GM19023 (cell line): Measurements from ENCODE around the gene PUM2.
A peak's percentile ranks its signal among the peaks of the same experiment; 100 is the strongest.
"Not testable (repeated sequence)": the region's sequence is repeated elsewhere in the genome, so short reads cannot be mapped to it uniquely, and the experiment has no call there.

ENCODE experiments used
- ATAC-seq: cut with Tn5 transposase; IDR thresholded peaks from one replicate; pipeline ENCODE4 v1.9.1; 2021; ENCODE audit warnings: mild to moderate bottlenecking, moderate library complexity; ENCODE audit not compliant: unreplicated experiment

PUM2 gene

DNA sequence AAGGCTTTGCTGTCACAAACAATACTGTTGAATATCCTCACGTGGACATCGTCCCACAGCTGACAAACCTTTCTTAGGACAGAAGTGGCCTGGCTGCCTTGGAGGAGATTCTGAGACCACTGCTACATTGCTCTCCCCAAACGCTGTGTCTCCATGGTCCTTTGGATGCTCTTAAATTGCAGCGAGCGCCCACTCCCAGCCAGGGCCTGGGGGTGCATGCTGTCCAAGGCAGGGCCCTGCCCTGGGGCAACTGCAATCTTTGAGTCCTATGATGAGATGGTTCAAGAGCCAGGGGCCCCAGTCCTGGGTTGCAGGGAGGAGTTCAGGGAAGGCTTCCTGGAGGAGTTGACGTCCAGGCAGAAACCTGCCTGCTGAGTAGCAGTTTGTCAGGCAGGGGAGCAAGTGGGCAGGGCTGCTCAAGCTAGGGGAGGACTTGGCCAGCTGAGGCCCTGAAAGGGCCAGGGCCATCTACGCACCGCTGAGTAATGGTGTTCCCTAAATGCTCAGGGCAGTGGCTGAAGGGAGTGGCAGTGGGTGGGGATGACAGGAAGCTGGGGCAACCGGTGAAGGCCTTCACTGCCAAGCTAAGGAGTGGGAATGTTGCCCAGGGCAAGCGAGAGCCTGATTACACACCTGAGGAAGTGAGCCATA, 114.9 kb downstream of the PUM2 start:
- ATAC-seq, result no peak

DNA sequence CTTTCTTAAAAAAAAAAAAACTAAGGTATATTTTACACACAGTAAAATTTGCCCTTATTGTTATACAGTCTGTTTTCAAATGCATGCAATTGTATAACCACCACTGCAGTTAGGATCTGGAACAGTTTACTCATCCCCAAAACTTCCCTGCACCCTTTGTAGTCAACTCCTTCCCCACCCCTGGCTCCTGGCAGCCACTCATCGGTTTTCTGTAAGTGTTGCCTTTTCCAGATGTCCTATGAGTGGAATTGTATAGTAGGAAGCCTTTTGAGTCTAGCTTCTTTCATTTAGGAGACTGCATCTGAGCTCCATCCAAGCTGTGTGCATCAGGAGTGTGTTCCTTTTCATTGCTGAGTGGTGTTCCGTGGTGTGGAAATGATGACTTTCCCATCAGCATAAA, 116.0 kb downstream of the PUM2 start:
- not testable (repeated sequence) for ATAC-seq

DNA sequence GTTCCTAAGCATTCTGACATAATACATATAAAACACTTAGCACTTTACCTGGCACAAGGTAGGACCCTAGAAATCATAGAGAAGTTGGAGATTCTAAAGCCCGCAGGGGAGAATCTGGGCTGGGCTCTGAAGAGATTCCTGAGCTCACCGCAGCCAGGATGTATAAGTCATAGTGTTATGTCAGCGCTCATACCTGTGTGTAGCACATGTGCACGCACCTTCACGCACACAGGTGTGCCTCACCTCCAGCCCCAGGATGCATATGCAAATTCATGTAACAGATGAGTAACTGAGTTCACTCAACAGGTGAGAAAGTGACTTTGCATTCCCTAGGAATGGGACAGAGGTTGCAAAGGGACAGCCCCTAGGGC, 117.8 kb downstream of the PUM2 start:
- ATAC-seq, result no peak

DNA sequence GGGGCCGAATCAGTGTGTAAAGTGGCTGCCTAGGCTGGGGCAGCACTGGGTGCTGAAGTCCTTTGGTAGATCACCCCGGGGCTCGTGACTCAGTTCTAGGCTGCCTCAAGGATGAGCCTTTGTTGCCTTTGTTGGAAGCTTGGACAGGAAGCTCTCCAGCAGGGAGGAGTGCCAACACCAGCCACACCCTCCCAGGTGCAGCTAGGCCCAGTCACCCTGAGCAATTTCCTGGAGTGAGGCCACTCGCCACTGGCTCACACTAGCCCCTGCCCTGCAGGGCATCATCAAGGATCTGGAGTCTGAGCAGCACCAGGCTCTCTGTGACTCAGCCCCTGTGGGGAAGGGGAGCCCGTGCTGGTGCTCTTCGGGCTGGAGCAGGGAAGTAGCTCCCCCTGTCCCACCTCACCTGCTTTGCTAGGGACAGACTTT, 119.0 kb downstream of the PUM2 start:
- ATAC-seq, result no peak

DNA sequence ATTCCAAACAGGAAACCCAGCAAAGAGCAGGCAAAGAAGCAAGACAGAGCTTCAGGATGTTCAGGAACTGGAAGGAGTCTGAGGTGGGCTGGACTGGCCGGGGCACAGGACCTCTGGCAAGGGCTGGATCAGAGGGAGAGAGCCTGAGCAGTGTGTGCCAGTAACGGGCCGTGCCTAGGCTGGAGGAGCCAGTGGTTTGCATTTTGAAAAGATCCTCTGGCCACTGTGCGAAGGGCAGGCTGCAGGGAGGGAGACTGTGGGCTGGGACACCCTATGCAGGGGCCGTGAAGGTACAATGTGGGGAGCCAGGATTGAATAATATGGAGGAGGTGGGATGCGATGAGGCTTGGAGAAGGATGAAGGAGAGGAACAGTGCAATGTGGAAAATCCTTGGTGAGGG, 119.5 kb downstream of the PUM2 start:
- no peak for ATAC-seq

DNA sequence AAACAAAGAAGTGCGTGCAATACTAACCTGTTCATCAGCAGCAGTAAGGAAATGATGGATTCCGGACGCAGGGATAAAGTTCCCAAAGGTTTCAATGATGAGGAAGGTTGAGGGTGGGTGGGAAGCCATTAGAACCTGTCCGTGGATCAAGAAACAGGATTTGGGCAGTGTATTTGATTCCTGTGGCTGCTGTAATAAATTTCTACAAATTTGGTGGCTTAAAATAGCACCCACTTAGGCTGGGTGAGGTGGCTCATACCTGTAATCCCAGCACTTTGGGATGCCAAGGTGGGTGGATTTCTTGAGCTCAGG, 120.6 kb downstream of the PUM2 start:
- ATAC-seq, result no peak

DNA sequence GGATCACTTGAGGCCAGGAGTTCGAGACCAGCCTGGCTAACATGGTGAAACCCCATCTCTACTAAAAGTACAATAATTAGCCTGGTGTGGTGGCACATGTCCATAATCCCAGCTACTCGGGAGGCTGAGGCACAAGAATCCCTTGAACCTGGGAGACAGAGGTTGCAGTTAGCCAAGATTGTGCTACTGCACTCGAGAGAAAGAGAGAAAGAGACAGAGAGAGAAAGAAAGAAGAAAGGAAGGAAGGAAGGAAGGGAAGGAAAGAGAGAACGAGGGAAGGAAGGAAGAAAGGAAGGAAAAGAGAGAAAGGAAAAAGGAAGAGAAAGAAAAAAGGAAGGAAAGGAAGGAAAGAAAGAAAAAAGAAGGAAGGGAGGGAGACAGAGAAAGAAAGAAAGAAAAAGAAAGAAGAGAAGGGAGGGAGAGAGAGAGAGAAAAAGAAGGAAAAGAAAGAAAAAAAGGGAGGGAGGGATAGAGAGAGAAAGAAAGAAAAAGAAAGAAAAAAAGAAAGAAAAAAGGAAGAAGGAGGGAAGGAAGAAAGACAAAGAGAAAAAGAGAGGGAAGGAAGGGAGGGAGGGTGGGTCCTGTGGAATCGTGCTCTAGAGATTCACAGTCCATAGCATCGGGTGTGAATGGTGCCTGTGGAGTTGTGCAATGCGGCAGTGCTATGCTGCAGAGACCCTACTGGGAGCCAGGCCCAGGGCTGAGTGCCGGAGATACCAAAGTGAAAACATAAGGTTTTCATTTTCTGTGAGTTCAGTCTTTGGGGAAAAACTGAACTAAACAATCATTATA, 121.1 kb downstream of the PUM2 start:
- no peak for ATAC-seq

DNA sequence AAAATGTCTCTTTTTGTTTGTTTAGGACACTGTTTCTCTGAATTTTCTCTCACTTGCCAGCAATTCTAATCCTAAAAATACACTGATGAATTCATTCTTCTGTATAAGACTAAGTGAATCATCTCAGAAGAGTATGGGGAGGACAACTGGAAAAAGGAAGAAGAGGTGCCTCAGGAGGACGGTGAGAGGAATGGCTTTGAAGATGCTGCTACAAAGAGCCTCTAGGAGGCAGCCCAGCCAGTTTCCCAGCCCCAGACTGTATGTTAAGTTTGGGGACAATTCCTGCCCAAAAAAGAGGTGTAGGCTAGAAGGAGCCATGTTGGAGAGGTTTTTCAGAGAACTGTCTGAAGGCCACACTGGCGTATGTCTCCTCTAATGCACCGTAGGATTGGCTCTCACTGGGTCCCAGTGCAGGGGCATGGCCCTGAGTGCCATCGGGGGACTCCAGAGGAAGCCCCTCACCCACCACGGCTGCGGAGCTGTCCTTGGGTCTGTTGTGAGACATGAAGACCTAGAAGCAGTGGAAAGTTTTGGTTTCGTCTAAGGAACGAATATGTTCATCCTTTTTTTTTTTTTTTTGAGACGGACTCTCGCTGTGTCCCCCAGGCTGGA, 122.6 kb downstream of the PUM2 start:
- no peak for ATAC-seq

DNA sequence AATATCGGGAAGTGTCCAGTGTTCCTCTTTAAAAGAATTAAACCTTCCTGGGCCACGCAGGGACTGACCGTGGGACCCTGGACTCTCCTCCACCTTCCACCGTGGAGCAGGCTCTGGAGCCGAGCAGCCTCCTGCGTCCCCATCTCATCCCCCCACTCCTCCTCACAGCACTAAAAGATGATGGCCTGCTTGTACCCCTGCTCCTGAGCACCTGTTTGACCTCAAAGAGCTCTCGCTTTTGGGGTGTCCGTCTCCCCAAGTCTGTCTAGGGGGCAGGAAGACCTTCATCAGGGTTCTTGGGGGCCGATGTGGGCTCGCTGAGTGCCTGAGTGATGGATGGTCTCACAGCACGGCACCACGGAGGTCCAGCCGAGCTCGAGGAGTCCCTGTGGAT, 124.5 kb downstream of the PUM2 start:
- no peak for ATAC-seq

DNA sequence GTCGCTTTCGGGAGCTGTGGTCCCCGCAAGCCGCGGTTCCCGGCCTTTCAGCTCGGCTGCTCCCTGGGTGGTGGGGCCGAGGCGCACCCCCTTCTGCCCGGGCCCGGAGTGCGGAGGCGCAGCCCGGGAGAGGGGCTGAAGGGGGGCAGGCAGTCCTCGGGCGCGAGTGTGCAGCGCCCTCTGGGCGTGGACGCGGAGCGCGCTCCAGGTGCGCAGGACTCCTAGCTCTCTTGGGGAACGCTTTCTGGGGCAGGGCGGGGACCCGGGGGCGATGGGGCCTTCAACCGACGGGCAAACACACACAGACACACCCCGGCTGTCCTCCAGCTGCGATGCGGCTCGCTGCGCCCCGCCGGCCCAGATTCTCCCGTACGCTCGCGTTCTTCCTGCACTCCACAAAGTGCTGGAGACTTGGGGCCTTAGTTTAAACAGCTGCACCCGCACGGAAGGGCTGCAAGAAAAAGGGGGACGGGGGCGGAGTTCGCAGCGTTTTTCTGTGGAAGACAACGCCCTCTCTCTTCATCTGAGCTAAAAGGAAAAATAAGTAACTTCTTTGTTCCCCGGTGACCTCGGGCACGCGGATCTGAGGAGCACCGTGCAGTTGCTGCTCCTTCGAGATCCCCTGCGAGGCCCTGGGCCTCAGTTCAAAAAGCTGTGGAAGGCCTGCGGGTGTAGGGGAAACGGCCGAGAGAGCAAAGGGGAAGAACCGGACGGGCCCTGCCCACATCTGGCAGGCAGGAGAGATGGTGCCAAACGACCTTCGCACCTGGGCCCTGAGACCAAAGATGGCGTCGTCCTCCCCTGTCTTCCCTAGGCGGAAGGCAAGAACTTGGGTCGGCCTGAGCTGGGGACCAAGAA, 125.1 kb downstream of the PUM2 start:
- peak; percentile 67 for ATAC-seq

DNA sequence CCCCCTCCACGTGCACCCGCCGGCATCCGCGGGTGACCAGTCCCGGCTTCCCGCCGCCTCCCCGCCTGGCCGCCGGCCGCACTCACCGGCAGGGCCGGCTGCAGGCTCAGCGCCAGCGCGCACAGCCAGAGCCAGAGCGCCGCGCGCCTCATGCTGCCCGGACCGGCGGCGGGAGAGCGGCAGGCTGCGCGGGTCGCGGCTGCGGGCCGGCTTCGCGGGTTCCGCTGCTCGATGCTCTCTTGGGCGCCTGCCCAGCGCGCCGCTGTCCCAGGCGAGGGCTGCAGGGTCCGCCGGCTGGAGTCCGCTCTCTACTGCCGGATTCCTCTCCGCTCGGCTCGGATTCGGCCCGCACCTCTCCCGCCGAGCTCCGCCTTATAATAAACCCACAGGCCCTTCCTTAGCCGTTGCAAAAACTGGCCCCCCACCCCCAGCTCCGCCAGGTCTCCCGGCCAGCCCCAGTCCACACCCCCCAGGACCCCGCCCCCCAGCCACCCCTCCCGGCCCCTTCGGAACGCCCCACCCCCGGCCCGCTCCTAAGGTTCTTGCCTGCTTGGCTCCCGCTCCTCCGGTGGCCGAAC, 125.8 kb downstream of the PUM2 start, which contains the start of gene SDC1:
SDC1 (minus strand) TSS at position 415 of the 578 bp plus-strand sequence; CDS start at position 152, 263 bp downstream.
- peak; percentile 23 for ATAC-seq

DNA sequence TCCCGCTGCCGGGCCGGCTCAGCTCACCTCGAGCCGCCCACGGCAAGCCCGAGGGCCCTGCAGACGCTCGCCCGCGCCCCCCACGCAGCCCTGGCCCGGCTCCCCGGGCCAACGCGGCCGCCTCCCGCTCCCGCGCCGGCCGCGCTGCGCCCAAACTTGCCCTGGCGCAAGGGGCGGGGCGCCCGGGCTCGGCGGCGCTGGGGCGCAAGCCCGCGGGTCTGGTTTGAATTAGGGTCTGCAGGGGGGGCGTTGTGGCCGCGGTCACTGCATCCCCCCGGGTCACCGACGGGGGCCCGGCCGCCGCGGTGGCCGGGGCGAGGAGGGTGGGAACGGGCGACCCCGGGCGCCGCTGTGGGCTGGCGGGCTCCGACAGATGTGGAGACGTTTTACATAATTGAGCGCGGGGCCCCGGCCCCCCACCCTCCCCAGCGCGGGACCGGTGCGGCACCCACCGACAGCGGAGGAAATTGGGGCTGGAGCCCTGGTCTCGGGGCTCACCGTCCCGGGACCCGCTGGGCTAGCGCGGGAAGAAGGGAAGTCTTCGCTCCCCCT, 126.4 kb downstream of the PUM2 start:
- peak; percentile 21 for ATAC-seq

DNA sequence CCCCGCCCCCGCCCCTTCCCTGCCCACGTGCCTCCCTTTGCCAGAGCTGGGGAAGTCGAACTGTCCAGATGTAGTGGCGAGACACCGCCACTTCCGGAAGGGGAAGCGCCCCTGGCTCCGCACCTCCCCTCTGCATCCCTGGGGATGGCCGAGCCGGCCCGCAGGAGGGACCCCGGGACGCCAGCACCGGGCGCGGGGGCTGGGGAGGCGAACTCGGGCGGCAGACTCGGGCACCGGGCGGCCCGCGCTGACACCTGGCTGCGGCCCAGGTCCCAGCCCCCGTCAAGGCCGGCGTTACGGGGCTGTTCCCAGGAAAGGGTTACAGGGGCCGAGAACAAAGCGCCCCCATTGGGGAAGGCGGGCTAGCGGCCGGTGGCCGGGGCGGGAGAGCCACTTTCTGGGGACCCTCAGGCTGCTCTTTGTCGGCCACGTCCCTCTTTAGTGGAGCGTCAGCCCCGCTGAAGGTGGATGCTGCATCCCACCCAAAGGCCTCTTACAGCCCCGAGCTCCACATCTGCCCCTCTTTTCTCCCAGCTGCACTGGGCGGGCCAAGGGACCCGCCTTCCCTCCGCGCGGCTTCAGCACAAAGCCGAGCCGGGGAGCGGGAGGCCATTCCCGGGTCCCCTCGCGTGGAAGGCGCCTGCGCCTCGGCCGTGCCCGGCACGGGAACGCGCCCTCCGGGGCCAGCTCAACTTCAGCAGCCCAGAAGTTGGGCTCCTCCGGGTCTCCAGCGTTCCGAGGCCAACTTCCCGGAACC, 127.1 kb downstream of the PUM2 start:
- peak; percentile 22 for ATAC-seq

DNA sequence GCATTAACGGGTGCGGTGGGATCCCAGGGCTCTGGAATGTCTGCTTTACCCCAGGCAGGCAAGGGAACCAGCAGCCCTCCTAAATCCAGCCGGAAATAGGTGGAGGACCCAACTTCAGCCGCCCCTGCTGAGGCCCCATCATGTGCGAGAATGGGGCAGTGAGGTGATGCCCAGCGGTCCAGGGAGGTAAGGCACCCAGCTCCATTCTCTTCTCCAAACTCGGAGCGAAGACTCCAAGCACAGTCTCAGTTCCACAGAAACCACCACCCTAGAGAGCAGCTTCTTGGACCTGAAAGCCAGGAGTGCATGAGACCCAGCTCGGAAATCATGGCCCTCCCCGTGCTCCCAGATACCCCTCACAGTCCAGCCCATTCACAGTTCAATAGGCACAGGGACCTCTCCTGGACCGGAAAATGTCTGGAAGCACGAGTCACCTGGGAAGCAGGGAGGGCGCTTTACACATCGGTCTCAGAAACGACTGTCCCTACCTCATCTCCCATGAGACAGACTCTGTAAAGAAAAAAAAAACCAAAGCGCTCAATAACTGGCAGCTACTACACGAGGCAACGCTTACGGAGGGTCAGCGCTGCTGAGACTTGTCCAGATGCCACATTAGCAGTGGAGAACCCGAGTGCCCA, 127.8 kb downstream of the PUM2 start:
- ATAC-seq, result no peak

DNA sequence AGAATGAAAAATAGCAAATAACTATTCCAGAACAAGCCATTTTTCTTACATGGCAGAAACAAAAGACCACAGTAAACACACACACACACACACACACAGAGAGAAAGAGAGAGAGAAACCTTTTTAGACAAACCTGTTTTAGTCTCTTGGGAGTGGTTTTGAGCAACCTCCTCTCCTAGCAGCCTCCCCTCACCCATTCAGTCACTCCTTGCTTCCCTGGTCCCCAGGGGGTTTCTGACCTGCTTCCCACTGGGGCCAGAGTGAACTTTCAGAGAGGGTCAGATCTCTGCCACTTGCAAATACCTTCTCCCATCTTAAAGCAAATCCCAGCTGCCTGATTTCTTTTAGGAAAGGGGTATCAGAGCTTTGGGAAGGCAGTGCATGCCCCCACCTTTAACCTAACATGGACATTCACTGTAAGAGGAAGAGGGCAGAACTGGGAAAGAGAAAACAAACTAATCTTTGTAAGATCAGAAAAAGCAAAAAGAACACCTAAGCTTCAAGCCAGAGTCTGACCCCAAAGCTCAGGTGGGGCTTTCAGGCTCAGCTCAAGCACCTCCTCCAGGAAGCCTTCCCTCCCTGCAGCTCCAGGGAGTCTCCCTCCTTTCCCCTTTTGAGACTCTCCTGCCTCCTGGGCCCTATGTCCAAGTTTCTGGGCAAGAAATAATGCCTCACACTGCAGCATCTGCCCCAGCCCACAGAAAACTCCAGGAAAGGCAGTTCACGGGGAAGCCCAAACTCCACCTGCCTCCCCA, 128.5 kb downstream of the PUM2 start:
- ATAC-seq, result no peak

DNA sequence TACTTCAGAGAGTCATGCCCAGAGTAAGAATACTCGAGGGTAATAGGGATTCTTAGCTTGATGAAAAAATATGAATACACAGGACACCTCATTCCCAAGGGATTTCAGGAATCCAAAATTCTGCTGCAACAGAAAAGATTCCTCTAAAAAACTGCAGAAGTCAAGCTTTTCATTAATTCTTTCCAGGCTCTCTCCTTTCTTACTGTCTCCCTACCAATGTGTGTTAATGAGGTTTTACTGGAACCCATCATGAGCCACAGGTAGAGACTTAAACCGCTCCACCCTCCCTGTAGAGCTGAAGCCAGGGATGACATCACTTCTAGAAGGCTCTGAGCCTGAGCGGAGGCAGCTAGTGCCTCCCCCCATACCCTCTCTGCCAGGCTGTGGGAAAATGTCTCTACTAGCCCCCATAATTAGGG, 129.1 kb downstream of the PUM2 start:
- ATAC-seq, result no peak

DNA sequence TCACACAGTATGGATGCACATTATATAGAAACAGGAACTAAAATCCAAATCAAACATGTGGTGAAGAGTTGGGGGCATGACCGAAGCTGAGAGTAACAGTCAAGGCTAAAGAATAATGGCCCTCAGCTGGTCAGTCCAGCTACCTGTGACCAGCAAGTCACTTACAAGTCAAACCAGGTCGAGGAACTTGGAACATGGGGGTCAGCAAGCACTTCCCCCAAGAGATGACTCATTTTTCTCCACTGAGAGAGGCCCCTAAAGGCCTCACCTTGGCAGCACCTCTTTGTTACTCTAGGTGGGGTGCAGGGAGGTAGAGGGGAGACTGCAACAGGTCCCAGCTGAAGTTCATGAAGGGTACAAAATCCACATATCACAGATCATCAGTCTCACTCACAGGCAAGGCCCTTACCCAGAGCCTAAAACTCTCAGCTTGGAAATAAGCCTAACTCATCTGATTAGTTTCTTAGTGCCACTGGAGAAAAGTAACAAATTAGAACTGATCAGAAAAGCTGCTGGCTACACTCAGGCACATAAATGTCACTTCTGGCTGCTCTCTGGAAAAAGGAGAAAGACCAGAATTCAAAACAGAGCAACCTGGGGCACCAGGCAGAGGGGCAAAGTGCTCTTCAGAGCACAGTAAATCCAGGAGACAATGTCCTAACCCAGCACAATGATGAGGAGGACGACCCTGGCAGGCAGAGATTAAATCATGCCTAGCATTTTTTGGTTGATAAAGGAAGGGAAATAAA, 129.7 kb downstream of the PUM2 start:
- ATAC-seq, result no peak

DNA sequence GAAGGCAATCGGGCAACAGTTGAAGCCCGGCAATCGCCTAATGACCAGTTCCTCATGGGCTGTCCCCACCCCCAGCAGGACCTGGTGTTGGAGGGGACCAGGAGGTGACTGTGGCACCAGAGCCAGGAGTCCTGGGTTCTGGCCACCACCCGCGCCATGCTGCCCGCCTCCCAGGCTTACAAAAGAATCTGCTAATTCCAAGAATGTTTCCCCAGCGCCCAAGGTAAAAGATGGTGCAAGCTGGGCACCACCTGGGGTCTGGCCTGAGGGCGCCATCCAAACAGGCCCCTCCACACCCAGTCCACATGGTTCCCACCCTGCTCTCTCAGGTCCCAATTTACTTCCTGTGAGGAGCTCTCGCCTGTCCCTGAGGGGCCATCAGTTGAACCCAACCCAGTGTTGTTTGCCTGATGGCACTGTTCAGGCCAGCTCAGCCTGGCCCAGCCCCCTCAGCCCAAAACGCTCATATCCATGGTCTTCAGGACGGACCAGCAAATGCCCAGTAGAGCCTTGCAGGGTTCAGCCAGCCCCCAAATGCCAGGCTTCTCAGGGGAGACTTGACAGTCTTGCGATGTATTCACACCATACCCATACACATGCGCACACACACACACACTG, 130.8 kb downstream of the PUM2 start:
- no peak for ATAC-seq
